WTC11 (cell line): ENCODE measurements around the gene DHX38. TPM values are rescaled to one million over a fixed set of nuclear protein-coding genes. Genes with fewer than 3 reads are reported as not detected.

ENCODE experiments used
- ATAC-seq: fragments of 200-7000 bp; cut with Tn5 transposase; 2 replicates; pipeline ENCODE4 v1.10.0; 2021; ENCODE audit warnings: mild to moderate bottlenecking, moderate library complexity
- CTCF ChIA-PET: fragments of 300-600 bp; sonication (Branson Sonifier 250); formaldehyde crosslinking; loops from one replicate; lab custom pipeline; 2021; ENCODE audit warnings: antibody characterized with exemption; lab: Charles Lee
- POLR2A ChIA-PET: fragments of 350-600 bp; sonication (Branson Sonifier 250); formaldehyde crosslinking; loops from one replicate; lab custom pipeline; 2021; ENCODE audit warnings: antibody characterized with exemption; lab: Charles Lee
- DNase-seq: peaks from one replicate; pipeline ENCODE4 v3.0.0; 2021; ENCODE audit warnings: low spot score
- H3K27ac Mint-ChIP-seq: 2 replicates; pipeline ENCODE4 v1.8.0; 2021; ENCODE audit warnings: mixed read lengths
- H3K27me3 Mint-ChIP-seq: 2 replicates; pipeline ENCODE4 v1.8.0; 2021; ENCODE audit warnings: low read depth, mild to moderate bottlenecking, moderate library complexity, mixed read lengths
- H3K36me3 Mint-ChIP-seq: 2 replicates; pipeline ENCODE4 v1.8.0; 2021; ENCODE audit warnings: mixed read lengths
- H3K4me1 Mint-ChIP-seq: 2 replicates; pipeline ENCODE4 v1.8.0; 2022; ENCODE audit warnings: mixed read lengths
- H3K4me3 Mint-ChIP-seq: 2 replicates; pipeline ENCODE4 v1.8.0; 2021; ENCODE audit warnings: mild to moderate bottlenecking, moderate library complexity, mixed read lengths
- H3K9me3 Mint-ChIP-seq: 2 replicates; pipeline ENCODE4 v1.8.0; 2021; ENCODE audit warnings: mixed read lengths
- ELF4 ChIP-seq: sonication (generic); formaldehyde crosslinking; IDR thresholded peaks from 2 replicates; pipeline ENCODE4 v1.8.1; 2022; ENCODE audit warnings: low read depth, mild to moderate bottlenecking, moderate library complexity, missing genetic modification reagents
- ETV6 ChIP-seq: sonication (generic); formaldehyde crosslinking; IDR thresholded peaks from 2 replicates; pipeline ENCODE4 v1.8.1; 2022; ENCODE audit warnings: mild to moderate bottlenecking, missing genetic modification reagents
- GABPB1 ChIP-seq: sonication (generic); formaldehyde crosslinking; IDR thresholded peaks from 2 replicates; pipeline ENCODE4 v1.8.1; 2023; ENCODE audit warnings: mild to moderate bottlenecking, missing genetic modification reagents
- GRHL2 ChIP-seq: fragments of 250-450 bp; sonication (Bioruptor Pico); IDR thresholded peaks from 2 replicates; pipeline ENCODE4 v1.8.0; 2022; ENCODE audit warnings: mild to moderate bottlenecking, moderate library complexity; ENCODE audit not compliant: insufficient replicate concordance, severe bottlenecking
- JAZF1 ChIP-seq: fragments of 250-450 bp; sonication (Bioruptor Pico); IDR thresholded peaks from 2 replicates; pipeline ENCODE4 v1.9.0; 2021; ENCODE audit warnings: moderate library complexity, mild to moderate bottlenecking, inconsistent platforms
- MYBL2 ChIP-seq: sonication (generic); formaldehyde crosslinking; IDR thresholded peaks from 2 replicates; pipeline ENCODE4 v1.8.1; 2023; ENCODE audit warnings: mild to moderate bottlenecking, moderate library complexity, missing genetic modification reagents
- NR2C2 ChIP-seq: sonication (generic); formaldehyde crosslinking; IDR thresholded peaks from 2 replicates; pipeline ENCODE4 v1.8.0; 2022; ENCODE audit warnings: mild to moderate bottlenecking, missing genetic modification reagents
- PRRX2 ChIP-seq: fragments of 250-450 bp; sonication (Bioruptor Pico); IDR thresholded peaks from 2 replicates; pipeline ENCODE4 v1.8.0; 2021; ENCODE audit warnings: mild to moderate bottlenecking
- RELA ChIP-seq: sonication (generic); formaldehyde crosslinking; IDR thresholded peaks from 2 replicates; pipeline ENCODE4 v1.8.1; 2022; ENCODE audit warnings: missing genetic modification reagents, mild to moderate bottlenecking, borderline replicate concordance
- SMAD3 ChIP-seq: sonication (generic); formaldehyde crosslinking; IDR thresholded peaks from 2 replicates; pipeline ENCODE4 v1.8.0; 2022; ENCODE audit warnings: missing genetic modification reagents, mild to moderate bottlenecking, borderline replicate concordance
- SOX15 ChIP-seq: fragments of 250-450 bp; sonication (Bioruptor Pico); IDR thresholded peaks from 2 replicates; pipeline ENCODE4 v1.9.0; 2021; ENCODE audit warnings: mild to moderate bottlenecking
- SP1 ChIP-seq: sonication (generic); formaldehyde crosslinking; conservative IDR thresholded peaks from 2 replicates; pipeline ENCODE4 v1.8.1; 2022; ENCODE audit warnings: missing genetic modification reagents
- TCF7 ChIP-seq: sonication (generic); formaldehyde crosslinking; IDR thresholded peaks from 2 replicates; pipeline ENCODE4 v1.8.0; 2022; ENCODE audit warnings: mild to moderate bottlenecking, low read depth, missing genetic modification reagents, moderate library complexity
- TP53 ChIP-seq: sonication (generic); formaldehyde crosslinking; IDR thresholded peaks from 2 replicates; pipeline ENCODE4 v1.8.1; 2023; ENCODE audit warnings: mild to moderate bottlenecking, missing genetic modification reagents
- total RNA-seq: library from RNA; stranded (reverse); gene quantifications from 3 replicates; pipeline ENCODE4 v1.2.3, GENCODE V29; 2021
- TF ChIP-seq, protein P1 (sequence below): sonication (generic); formaldehyde crosslinking; IDR thresholded peaks from 2 replicates; pipeline ENCODE4 v1.8.1; 2023; ENCODE audit warnings: mild to moderate bottlenecking, missing genetic modification reagents, moderate library complexity
- TF ChIP-seq, protein P2 (sequence below): sonication (generic); formaldehyde crosslinking; IDR thresholded peaks from 2 replicates; pipeline ENCODE4 v1.8.1; 2023; ENCODE audit warnings: mild to moderate bottlenecking, missing genetic modification reagents
- TF ChIP-seq, protein P3 (sequence below): fragments of 200-600 bp; IDR thresholded peaks from 2 replicates; pipeline ENCODE4 v1.8.0; 2022; ENCODE audit warnings: antibody characterized with exemption
- TF ChIP-seq, protein P4 (sequence below): sonication (generic); formaldehyde crosslinking; IDR thresholded peaks from 2 replicates; pipeline ENCODE4 v1.8.0; 2023; ENCODE audit warnings: missing genetic modification reagents, mild to moderate bottlenecking, borderline replicate concordance
- TF ChIP-seq, protein P5 (sequence below): fragments of 250-450 bp; sonication (Bioruptor Pico); IDR thresholded peaks from 2 replicates; pipeline ENCODE4 v1.9.0; 2021; ENCODE audit warnings: mild to moderate bottlenecking
- TF ChIP-seq, protein P6 (sequence below): sonication (generic); formaldehyde crosslinking; IDR thresholded peaks from 2 replicates; pipeline ENCODE4 v1.8.1; 2022; ENCODE audit warnings: mild to moderate bottlenecking, moderate library complexity, missing genetic modification reagents
- TF ChIP-seq, protein P7 (sequence below): sonication (generic); formaldehyde crosslinking; IDR thresholded peaks from 2 replicates; pipeline ENCODE4 v1.8.0; 2022; ENCODE audit warnings: mild to moderate bottlenecking, missing genetic modification reagents

DHX38 gene
- total RNA-seq, 1 experiment from 2014 or later: 91.7 TPM

DNA sequence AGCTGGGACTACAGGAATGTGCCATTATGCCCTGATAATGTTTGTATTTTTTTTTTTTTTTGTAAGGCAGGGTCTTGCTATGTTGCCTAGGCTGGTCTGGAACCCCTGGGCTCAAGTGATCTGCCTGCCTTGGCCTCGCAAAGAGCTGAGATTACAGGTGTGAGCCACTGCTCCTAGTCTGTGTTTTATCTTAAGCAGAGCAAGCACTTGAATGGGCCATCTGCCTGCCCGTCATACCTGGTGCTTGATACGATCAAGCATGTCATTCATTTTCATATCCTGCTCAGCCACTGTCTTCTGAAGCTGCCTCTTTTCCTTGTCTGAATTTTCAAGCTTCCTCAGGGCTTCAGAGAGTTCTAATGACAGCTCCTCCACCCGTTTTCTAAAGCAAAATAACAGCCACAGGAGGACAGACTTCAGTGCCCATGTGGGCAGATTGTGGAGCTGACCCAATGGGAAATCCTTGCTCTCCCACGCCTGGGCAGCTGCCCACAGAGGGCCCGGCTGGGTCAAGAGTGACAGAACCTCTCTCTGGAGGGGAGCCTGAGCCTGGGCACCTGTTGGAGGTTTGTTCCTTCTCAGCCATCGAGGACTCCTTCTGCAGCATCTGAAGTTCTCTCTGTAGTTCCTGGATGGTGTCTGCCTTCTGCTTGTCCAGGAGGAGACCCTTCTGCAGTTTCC is 36.5 kb downstream of the DHX38 start:
- H3K27me3 Mint-ChIP-seq: no peaks in the 10 kb centered on the region; the same call in 1 of the 2 replicates

DNA sequence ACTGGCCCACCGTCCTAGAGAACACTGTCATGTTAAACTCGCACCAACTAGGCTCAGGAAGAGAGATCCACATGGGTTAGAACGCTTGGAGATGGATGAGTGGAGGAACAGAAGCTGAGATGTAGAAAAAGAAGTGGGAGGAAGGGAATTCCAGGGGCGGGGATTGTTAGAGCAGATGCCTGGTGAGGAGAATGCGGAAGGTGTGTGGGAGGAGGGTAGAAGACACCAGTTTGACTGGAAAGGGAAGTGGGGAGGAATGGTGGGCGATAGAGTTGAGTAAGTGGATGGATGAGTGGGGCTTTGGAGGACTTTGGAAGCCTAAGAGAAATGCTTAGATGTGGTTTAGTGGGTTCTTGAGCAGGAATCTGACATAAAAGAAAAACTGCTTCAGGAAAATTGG is 37.4 kb downstream of the DHX38 start:
- Mint-ChIP-seq H3K36me3 (peaks cover 5% of the 10 kb centered on the region; the same call in 1 of the 2 replicates), H3K4me3 (no peak overlapping the region), H3K9me3 (no peaks in the 10 kb centered on the region), H3K27ac (no peak overlapping the region), H3K27me3 (no peaks in the 10 kb centered on the region; the same call in 1 of the 2 replicates), H3K4me1 (peaks cover 18% of the 10 kb centered on the region)
- ChIA-PET POLR2A (no interaction called here), CTCF (interaction anchor here (1.5 to 4.3 kb wide), 2 partner anchors 20 to 64 kb away, joined by 7 to 25 read pairs; no protein-coding TSS in a partner anchor)
- DNase-seq (no peak), ATAC-seq (peak; percentile 30; the same call in 1 of the 2 replicates)
- TF ChIP-seq, protein P1, sequence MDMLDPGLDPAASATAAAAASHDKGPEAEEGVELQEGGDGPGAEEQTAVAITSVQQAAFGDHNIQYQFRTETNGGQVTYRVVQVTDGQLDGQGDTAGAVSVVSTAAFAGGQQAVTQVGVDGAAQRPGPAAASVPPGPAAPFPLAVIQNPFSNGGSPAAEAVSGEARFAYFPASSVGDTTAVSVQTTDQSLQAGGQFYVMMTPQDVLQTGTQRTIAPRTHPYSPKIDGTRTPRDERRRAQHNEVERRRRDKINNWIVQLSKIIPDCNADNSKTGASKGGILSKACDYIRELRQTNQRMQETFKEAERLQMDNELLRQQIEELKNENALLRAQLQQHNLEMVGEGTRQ (CRISPR knock-in tag): no peak
- no peak for TF ChIP-seq ETV6 (CRISPR knock-in tag)
- TF ChIP-seq, protein P2, sequence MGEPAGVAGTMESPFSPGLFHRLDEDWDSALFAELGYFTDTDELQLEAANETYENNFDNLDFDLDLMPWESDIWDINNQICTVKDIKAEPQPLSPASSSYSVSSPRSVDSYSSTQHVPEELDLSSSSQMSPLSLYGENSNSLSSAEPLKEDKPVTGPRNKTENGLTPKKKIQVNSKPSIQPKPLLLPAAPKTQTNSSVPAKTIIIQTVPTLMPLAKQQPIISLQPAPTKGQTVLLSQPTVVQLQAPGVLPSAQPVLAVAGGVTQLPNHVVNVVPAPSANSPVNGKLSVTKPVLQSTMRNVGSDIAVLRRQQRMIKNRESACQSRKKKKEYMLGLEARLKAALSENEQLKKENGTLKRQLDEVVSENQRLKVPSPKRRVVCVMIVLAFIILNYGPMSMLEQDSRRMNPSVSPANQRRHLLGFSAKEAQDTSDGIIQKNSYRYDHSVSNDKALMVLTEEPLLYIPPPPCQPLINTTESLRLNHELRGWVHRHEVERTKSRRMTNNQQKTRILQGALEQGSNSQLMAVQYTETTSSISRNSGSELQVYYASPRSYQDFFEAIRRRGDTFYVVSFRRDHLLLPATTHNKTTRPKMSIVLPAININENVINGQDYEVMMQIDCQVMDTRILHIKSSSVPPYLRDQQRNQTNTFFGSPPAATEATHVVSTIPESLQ (CRISPR knock-in tag): no peak
- TF ChIP-seq, protein P3, sequence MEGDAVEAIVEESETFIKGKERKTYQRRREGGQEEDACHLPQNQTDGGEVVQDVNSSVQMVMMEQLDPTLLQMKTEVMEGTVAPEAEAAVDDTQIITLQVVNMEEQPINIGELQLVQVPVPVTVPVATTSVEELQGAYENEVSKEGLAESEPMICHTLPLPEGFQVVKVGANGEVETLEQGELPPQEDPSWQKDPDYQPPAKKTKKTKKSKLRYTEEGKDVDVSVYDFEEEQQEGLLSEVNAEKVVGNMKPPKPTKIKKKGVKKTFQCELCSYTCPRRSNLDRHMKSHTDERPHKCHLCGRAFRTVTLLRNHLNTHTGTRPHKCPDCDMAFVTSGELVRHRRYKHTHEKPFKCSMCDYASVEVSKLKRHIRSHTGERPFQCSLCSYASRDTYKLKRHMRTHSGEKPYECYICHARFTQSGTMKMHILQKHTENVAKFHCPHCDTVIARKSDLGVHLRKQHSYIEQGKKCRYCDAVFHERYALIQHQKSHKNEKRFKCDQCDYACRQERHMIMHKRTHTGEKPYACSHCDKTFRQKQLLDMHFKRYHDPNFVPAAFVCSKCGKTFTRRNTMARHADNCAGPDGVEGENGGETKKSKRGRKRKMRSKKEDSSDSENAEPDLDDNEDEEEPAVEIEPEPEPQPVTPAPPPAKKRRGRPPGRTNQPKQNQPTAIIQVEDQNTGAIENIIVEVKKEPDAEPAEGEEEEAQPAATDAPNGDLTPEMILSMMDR: no peak
- TF ChIP-seq, protein P4, sequence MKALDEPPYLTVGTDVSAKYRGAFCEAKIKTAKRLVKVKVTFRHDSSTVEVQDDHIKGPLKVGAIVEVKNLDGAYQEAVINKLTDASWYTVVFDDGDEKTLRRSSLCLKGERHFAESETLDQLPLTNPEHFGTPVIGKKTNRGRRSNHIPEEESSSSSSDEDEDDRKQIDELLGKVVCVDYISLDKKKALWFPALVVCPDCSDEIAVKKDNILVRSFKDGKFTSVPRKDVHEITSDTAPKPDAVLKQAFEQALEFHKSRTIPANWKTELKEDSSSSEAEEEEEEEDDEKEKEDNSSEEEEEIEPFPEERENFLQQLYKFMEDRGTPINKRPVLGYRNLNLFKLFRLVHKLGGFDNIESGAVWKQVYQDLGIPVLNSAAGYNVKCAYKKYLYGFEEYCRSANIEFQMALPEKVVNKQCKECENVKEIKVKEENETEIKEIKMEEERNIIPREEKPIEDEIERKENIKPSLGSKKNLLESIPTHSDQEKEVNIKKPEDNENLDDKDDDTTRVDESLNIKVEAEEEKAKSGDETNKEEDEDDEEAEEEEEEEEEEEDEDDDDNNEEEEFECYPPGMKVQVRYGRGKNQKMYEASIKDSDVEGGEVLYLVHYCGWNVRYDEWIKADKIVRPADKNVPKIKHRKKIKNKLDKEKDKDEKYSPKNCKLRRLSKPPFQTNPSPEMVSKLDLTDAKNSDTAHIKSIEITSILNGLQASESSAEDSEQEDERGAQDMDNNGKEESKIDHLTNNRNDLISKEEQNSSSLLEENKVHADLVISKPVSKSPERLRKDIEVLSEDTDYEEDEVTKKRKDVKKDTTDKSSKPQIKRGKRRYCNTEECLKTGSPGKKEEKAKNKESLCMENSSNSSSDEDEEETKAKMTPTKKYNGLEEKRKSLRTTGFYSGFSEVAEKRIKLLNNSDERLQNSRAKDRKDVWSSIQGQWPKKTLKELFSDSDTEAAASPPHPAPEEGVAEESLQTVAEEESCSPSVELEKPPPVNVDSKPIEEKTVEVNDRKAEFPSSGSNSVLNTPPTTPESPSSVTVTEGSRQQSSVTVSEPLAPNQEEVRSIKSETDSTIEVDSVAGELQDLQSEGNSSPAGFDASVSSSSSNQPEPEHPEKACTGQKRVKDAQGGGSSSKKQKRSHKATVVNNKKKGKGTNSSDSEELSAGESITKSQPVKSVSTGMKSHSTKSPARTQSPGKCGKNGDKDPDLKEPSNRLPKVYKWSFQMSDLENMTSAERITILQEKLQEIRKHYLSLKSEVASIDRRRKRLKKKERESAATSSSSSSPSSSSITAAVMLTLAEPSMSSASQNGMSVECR: no peak
- TF ChIP-seq JAZF1: no peak
- TF ChIP-seq, protein P5, sequence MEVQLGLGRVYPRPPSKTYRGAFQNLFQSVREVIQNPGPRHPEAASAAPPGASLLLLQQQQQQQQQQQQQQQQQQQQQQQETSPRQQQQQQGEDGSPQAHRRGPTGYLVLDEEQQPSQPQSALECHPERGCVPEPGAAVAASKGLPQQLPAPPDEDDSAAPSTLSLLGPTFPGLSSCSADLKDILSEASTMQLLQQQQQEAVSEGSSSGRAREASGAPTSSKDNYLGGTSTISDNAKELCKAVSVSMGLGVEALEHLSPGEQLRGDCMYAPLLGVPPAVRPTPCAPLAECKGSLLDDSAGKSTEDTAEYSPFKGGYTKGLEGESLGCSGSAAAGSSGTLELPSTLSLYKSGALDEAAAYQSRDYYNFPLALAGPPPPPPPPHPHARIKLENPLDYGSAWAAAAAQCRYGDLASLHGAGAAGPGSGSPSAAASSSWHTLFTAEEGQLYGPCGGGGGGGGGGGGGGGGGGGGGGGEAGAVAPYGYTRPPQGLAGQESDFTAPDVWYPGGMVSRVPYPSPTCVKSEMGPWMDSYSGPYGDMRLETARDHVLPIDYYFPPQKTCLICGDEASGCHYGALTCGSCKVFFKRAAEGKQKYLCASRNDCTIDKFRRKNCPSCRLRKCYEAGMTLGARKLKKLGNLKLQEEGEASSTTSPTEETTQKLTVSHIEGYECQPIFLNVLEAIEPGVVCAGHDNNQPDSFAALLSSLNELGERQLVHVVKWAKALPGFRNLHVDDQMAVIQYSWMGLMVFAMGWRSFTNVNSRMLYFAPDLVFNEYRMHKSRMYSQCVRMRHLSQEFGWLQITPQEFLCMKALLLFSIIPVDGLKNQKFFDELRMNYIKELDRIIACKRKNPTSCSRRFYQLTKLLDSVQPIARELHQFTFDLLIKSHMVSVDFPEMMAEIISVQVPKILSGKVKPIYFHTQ (CRISPR knock-in tag): no peak
- TF ChIP-seq SOX15: no peak
- TF ChIP-seq, protein P6, sequence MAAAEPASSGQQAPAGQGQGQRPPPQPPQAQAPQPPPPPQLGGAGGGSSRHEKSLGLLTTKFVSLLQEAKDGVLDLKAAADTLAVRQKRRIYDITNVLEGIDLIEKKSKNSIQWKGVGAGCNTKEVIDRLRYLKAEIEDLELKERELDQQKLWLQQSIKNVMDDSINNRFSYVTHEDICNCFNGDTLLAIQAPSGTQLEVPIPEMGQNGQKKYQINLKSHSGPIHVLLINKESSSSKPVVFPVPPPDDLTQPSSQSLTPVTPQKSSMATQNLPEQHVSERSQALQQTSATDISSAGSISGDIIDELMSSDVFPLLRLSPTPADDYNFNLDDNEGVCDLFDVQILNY (CRISPR knock-in tag): no peak
- TF ChIP-seq TCF7 (CRISPR knock-in tag): no peak
- TF ChIP-seq TP53 (CRISPR knock-in tag): no peak
- no peak for TF ChIP-seq SMAD3
- TF ChIP-seq MYBL2 (CRISPR knock-in tag): no peak
- TF ChIP-seq GABPB1 (CRISPR knock-in tag): no peak

More for the DNA sequence above, 36.5 kb downstream of the DHX38 start:
- Mint-ChIP-seq H3K36me3 (peaks cover 5% of the 10 kb centered on the region; the same call in 1 of the 2 replicates), H3K4me1 (peaks cover 25% of the 10 kb centered on the region), H3K27ac (no peak overlapping the region), H3K4me3 (no peak overlapping the region), H3K9me3 (no peaks in the 10 kb centered on the region)
- POLR2A ChIA-PET: no interaction called here
- TF ChIP-seq ELF4 (CRISPR knock-in tag) (no peak), SMAD3 (no peak), JAZF1 (no peak), GRHL2 (CRISPR knock-in tag) (no peak), SP1 (CRISPR knock-in tag) (no peak), NR2C2 (CRISPR knock-in tag) (no peak), RELA (CRISPR knock-in tag) (no peak), PRRX2 (CRISPR knock-in tag) (no peak)
- TF ChIP-seq, protein P7, sequence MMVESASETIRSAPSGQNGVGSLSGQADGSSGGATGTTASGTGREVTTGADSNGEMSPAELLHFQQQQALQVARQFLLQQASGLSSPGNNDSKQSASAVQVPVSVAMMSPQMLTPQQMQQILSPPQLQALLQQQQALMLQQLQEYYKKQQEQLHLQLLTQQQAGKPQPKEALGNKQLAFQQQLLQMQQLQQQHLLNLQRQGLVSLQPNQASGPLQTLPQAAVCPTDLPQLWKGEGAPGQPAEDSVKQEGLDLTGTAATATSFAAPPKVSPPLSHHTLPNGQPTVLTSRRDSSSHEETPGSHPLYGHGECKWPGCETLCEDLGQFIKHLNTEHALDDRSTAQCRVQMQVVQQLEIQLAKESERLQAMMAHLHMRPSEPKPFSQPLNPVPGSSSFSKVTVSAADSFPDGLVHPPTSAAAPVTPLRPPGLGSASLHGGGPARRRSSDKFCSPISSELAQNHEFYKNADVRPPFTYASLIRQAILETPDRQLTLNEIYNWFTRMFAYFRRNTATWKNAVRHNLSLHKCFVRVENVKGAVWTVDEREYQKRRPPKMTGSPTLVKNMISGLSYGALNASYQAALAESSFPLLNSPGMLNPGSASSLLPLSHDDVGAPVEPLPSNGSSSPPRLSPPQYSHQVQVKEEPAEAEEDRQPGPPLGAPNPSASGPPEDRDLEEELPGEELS (CRISPR knock-in tag): no peak
- CTCF ChIA-PET: interaction anchor here (1.5 to 4.3 kb wide), 2 partner anchors 20 to 65 kb away, joined by 7 to 25 read pairs; no protein-coding TSS in a partner anchor
- ATAC-seq (no peak), DNase-seq (no peak)
